NOMO-1 treated with dmso at 0.1 percent for 144 hours (cell line): ENCODE measurements around the gene LMX1B.

Experiments used
- DNase-seq: peaks from one replicate; lab custom pipeline; 2025; ENCODE audit not compliant: unreplicated experiment; lab: John Stamatoyannopoulos, UW

The LMX1B gene

GRCh38 chr9:126693428-126693944 lies 79.8 kb downstream of the LMX1B start:
- no peak for DNase-seq

- DNase-seq: no peak
Observed at GRCh38 chr9:126694206-126695081, 80.7 kb downstream of the LMX1B start.

GRCh38 chr9:126695186-126695585 lies 81.5 kb downstream of the LMX1B start:
- no peak for DNase-seq

GRCh38 chr9:126695701-126696400 lies 82.1 kb downstream of the LMX1B start:
- no peak for DNase-seq

- DNase-seq: no peak
Observed at GRCh38 chr9:126696401-126697145, 82.8 kb downstream of the LMX1B start.

GRCh38 chr9:126697330-126697729 lies 83.6 kb downstream of the LMX1B start:
- DNase-seq: no peak

- DNase-seq: no peak
Observed at GRCh38 chr9:126698251-126698650, 84.5 kb downstream of the LMX1B start.

GRCh38 chr9:126698756-126699155 lies 85.0 kb downstream of the LMX1B start:
- no peak for DNase-seq

GRCh38 chr9:126699401-126699881 lies 85.7 kb downstream of the LMX1B start:
- DNase-seq: no peak

- no peak for DNase-seq
Observed at GRCh38 chr9:126700296-126700695, 86.6 kb downstream of the LMX1B start.

- DNase-seq: no peak
Observed at GRCh38 chr9:126700903-126701812, 87.4 kb downstream of the LMX1B start.

GRCh38 chr9:126701813-126702140 lies 88.0 kb downstream of the LMX1B start:
- no peak for DNase-seq

- DNase-seq: no peak
Observed at GRCh38 chr9:126702151-126703001, 88.6 kb downstream of the LMX1B start.

- no peak for DNase-seq
Observed at GRCh38 chr9:126703002-126703865, 89.5 kb downstream of the LMX1B start.

- no peak for DNase-seq
Observed at GRCh38 chr9:126703866-126704156, 90.1 kb downstream of the LMX1B start.

- DNase-seq: peak; percentile 9
Observed at GRCh38 chr9:126704157-126704891, 90.6 kb downstream of the LMX1B start.

- peak; percentile 55 for DNase-seq
Observed at GRCh38 chr9:126704892-126705766, 91.4 kb downstream of the LMX1B start.
